GM21360 (cell line): ENCODE data around the gene ATP6V1F.

Source experiments
- ATAC-seq: cut with Tn5 transposase; IDR thresholded peaks from one replicate; pipeline ENCODE4 v1.9.1; 2021; ENCODE audit warnings: mild to moderate bottlenecking, moderate library complexity; ENCODE audit not compliant: unreplicated experiment

Gene ATP6V1F

DNA sequence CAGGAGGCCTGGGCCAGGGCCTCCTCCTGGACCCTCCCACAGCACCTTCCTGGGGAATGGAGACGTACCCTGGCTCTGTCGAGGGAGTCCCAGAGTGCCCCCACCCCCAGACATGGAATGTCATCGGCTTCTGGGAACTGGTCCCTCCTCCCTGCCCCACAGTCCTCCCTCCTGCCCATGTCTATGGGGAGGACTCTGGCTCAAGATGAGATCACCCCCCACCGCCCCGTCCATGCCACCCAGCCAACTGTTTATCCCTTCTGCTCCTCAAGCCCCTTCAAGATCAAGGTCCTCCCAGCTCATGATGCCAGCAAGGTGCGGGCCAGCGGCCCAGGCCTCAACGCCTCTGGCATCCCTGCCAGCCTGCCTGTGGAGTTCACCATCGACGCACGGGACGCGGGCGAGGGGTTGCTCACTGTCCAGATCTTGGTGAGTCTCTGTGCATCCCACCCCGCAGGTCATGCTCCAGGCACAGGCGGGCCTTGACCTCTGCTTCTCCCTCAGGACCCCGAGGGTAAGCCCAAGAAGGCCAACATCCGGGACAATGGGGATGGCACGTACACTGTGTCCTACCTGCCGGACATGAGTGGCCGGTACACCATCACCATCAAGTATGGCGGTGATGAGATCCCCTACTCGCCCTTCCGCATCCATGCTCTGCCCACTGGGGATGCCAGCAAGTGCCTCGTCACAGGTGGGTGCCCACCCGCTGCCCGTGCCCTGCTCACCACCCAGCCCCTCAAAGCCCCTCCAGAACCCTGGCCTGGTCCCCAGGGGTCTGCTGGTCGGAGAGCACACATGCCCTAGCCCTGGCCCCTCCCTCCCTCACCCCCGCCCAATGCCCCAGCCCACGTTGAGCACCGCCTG is 14.1 kb upstream of the ATP6V1F start:
- ATAC-seq = no peak

DNA sequence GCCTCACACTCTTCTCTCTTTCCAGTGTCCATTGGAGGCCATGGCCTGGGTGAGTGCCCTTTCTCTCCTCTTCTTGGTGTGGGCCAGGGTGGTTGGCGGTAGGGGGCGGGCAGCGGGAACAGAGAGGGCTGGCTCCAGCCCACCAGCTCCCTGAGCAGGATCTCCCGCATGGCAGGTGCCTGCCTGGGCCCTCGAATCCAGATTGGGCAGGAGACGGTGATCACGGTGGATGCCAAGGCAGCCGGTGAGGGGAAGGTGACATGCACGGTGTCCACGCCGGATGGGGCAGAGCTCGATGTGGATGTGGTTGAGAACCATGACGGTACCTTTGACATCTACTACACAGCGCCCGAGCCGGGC is 13.5 kb upstream of the ATP6V1F start:
- ATAC-seq = no peak

DNA sequence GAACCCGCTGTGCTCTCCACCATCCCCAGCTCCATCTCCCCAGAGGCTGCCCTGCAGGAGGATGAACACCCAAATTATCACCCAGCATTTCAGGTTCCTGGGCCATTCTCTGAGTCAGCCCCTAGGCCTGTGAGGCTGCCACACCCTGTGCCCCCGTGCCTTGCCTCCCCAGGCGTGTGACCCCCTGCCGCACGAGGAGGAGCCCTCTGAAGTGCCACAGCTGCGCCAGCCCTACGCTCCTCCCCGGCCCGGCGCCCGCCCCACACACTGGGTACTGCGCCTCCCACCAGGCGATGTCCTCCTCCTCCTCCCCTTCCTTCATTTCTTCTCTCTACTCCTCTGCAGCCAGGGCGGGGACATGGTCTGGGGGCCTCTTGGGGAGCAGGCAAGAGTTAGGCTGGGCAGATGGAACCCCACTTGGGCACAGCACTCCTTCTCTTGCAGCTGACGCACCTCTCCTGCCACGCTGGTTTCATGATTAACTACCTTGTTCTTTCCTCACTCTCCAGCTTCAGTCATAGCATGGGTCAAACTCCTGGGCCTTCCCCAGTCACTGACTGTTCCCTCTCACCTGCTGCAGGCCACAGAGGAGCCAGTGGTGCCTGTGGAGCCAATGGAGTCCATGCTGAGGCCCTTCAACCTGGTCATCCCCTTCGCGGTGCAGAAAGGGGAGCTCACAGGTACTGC is 12.7 kb upstream of the ATP6V1F start:
- ATAC-seq = no peak

DNA sequence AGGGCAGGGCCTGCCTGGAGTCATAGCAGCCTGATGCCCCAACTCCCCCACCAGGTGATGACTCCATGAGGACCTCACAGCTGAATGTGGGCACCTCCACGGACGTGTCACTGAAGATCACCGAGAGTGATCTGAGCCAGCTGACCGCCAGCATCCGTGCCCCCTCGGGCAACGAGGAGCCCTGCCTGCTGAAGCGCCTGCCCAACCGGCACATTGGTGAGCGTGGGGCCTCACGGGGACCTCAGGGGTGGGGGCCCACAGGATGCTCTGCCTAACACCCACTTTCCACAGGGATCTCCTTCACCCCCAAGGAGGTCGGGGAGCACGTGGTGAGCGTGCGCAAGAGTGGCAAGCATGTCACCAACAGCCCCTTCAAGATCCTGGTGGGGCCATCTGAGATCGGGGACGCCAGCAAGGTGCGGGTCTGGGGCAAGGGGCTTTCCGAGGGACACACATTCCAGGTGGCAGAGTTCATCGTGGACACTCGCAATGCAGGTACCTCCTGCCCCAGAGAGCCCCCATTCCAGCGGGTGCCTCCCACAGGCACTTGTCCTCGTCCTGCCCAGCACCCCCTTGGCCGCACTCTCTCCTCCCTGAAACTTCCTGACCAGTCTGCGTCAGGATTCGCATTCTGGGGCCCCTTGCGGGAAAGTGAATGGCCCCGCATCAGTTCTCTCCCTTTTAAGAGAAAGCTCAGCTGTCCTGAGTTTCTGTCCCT is 10.0 kb upstream of the ATP6V1F start:
- ATAC-seq = no peak

- no peak for ATAC-seq
Observed at GRCh38 chr7:128853799-128854198, 8.9 kb upstream of the ATP6V1F start.

DNA sequence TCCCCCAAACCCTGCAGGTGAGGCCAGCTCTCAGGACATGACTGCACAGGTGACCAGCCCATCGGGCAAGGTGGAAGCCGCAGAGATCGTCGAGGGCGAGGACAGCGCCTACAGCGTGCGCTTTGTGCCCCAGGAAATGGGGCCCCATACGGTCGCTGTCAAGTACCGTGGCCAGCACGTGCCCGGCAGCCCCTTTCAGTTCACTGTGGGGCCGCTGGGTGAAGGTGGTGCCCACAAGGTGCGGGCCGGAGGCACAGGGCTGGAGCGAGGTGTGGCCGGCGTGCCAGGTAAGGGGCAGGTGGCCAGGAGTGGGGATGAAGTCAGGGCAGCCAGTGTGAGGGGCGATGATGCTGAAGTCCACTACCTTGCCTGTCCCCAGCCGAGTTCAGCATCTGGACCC is 8.3 kb upstream of the ATP6V1F start:
- no peak for ATAC-seq

DNA sequence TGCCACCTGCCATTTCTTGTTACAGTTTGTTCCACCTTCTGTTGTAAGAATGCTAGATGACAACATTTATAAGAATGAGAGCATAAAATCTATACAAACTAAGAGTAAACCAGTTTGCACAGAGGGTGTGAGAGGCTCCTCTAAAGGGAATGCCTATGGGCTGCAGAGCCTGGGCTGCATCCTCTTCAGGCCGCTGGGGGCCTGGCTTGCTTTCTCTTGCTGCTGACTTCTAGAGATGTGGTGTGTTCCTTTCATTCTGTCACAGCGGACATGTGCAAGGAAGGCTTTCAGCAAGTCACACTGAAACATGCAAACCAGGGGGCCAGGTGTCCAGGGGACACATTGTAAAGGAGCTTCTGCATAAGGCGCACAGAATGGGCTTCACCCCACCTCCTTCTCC is 7.1 kb upstream of the ATP6V1F start:
- ATAC-seq = no peak

GRCh38 chr7:128856001-128856718 is 6.5 kb upstream of the ATP6V1F start:
- ATAC-seq = no peak

DNA sequence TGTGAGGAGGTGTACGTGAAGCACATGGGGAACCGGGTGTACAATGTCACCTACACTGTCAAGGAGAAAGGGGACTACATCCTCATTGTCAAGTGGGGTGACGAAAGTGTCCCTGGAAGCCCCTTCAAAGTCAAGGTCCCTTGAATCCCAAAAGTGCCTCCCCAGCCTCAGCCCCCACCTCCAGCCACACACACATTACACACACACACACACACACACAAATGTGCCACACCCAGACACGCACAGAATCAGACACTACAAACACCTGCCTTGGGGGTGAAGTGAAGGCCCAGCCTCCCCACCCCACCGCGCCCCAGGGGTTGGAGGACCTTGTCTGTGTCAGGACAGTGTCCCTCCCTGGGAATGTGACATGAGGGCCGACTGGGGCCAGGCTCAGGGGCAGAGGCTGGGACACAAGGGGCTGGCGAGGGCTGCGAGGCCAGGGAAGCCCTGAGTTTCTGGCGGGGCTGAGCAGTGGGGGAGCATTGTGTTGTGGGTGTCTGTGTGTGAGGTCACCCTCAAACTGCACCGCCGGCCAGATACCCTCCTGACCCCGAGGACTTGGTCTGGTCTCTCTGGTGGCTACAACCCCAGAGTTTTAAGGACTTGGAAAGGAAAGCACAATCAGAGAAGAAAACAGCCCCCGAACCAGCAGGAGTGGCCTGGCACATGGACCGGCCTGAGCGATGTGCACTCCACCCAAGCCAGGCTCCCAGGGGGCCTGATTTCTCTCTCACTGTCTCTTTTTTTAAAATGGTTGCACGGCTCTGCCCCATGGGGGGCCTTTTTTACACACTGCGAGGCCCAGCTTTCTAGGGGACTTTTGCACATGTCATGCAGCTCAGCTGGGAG is 4.0 kb upstream of the ATP6V1F start:
- no peak for ATAC-seq

DNA sequence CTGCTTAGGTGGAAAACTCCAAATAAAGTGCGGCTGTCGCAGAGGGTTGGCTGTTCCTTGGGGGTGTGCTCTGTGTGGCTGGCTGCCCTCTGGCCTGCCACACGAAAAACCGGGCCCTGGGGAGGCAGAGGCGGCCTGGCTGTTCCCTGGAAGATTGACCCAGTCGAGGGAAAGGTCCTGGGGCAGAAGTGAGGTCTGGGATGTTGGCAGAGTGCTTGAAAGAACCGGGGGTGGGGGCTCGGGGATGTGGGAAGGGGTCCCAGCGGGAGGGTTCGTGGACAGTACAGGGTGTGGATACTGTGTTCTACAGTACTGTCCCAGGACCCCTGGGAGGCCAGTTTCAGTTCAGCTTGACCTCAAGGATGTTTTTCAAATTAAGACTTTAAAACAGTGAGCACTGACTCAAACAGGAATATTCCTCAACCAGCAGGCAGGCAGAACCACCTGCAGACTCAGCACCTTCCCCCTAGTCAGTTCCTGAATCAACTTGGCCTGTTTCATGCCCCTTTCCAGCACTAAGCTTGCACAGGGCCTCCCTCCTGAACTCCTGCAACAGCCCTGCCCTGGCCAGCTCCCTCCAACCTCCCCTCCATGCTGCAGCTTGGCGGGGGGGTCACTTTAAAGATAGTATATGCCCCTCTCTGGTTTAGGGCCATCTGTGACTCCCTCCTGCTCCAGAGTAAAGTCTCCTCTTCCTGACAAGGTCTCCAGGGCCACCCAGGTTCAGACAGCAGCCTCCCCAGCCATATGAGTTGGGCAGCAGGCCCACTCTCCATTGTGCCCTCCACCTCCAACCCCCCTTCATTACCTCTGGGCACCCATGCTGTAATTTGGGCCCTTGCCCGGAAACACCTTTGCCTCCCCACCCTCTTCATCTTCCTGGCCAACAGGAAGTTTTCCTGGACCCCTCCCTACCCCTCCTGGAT is 3.2 kb upstream of the ATP6V1F start:
- ATAC-seq = no peak

GRCh38 chr7:128860158-128861073 is 2.2 kb upstream of the ATP6V1F start:
- ATAC-seq = no peak

DNA sequence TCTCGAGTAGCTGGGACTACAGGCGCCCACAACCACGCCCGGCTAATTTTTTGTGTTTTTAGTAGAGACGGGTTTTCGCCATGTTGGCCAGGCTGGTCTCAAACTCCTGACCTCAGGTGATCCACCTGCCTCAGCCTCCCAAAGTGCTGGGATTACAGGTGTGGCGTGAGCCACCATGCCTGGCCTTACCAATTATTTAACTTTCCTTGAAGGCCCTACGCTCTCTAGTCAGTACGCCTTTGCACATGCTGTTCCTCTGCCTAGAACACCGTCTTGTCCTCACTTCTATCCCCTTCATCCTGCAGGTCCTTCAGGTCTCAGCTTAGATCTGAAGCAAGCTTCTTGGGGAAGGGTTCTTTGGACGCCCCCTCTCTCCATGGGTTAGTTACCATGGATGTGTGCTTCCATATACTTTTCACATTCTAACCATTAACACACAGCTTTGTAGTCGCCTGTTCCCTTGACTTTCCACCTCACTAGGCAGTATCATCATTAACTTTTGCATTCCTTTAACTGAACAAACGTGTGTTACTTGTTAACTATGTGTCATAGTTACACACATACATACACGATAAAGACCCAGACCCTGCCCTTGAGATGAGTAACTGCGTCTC is 592 bp upstream of the ATP6V1F start:
- no peak for ATAC-seq

GRCh38 chr7:128863433-128863989 is 855 bp downstream of the ATP6V1F start:
- no peak for ATAC-seq

- ATAC-seq = no peak
Observed at GRCh38 chr7:128865303-128865702, 2.6 kb downstream of the ATP6V1F start.

- no peak for ATAC-seq
Observed at GRCh38 chr7:128865996-128866877, 3.6 kb downstream of the ATP6V1F start.

GRCh38 chr7:128867241-128867640 is 4.6 kb downstream of the ATP6V1F start:
- no peak for ATAC-seq
